GM12892 (cell line): ENCODE results near the gene MARCO.

Experiments used
- POLR2A ChIP-seq: IDR thresholded peaks from 2 replicates; pipeline ENCODE4 v1.6.1; 2011; ENCODE audit warnings: low read depth, low read length, control low read depth
- POLR2AphosphoS5 ChIP-seq: IDR thresholded peaks from 2 replicates; pipeline ENCODE4 v1.6.1; 2011; ENCODE audit warnings: low read depth, low read length, control low read depth

GRCh38 chr2:118968042-118968441 lies 26.0 kb downstream of the MARCO start:
- no peak for TF ChIP-seq POLR2A
- TF ChIP-seq POLR2AphosphoS5, result no peak
